ELF-1 (cell line): ENCODE measurements around the gene MRM2.
A peak's percentile ranks its signal among the peaks of the same experiment; 100 is the strongest.

Experiments
- DNase-seq: peaks from one replicate; pipeline ENCODE4 v3.0.0-alpha.2; 2016; ENCODE audit warnings: low read depth, low spot score

MRM2 gene

GRCh38 chr7:2247141-2247995 is 5.4 kb upstream of the MRM2 start:
- peak; percentile 74 for DNase-seq

DNA sequence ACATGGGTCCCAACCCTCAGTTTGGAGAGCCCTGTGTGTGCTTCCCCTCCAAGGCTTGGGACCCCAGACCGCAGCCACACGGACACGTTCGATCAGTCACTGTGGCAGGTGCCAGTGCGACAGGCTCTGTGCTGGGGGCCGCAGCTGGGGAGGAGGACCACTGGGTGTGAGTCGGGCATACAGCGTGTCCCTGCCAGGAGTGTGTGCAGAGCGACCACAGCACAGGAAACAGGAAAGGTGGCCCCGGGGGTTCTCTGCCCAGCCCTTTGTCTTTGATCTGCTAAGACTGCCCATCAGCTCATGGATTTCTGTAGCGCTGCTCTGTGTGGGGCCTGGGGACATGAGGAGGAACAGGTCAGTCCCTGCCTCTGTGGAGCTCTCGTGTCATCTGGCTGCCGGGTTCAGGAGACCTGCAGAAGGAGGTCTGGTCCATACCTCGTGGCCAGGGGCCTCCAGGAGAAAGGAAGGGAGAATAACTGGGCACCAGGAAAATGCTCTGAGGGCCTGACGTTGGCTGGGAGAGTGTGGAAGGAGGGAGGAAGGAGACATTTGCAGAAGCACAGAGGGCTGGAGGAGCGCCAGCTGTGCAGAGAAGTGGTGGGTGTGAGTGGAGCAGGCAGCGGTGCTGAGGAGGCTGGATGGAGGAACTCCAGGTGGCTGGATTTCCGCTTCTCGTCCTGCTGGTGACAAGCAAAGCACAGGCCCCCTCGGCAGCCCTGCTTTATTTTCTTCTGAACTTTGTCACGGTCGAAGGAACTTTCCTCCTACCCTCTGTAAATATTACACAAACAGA is 4.1 kb upstream of the MRM2 start:
- DNase-seq = peak; percentile 62

DNA sequence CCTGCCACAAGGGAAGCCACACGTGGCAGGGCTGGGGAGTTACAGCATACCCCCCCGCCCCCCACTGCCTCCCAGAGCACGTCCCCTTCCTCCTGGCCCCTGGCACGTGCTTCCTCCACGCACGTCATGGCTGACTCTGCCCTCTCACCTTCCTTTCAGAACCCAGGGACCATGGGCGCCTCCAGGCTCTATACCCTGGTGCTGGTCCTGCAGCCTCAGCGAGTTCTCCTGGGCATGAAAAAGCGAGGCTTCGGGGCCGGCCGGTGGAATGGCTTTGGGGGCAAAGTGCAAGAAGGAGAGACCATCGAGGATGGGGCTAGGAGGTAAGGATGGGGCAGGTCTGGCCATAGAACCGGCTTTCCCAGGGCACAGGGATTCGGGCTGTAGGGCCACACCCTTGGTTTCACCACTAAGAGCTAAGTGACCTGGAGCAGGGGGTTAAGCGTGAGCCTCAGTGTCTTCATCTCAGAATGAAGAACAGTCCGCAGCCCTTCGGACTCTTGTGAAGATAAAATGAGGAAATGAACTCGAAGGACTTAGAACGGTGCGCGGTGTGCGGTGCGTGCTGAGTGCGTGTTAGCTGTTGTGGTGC is 2.5 kb upstream of the MRM2 start:
- DNase-seq = no peak

GRCh38 chr7:2243458-2243857 is 1.5 kb upstream of the MRM2 start:
- DNase-seq = no peak

GRCh38 chr7:2242541-2243429 is 780 bp upstream of the MRM2 start:
- peak; percentile 37 for DNase-seq

GRCh38 chr7:2239242-2239641 is 2.8 kb downstream of the MRM2 start:
- DNase-seq = no peak

DNA sequence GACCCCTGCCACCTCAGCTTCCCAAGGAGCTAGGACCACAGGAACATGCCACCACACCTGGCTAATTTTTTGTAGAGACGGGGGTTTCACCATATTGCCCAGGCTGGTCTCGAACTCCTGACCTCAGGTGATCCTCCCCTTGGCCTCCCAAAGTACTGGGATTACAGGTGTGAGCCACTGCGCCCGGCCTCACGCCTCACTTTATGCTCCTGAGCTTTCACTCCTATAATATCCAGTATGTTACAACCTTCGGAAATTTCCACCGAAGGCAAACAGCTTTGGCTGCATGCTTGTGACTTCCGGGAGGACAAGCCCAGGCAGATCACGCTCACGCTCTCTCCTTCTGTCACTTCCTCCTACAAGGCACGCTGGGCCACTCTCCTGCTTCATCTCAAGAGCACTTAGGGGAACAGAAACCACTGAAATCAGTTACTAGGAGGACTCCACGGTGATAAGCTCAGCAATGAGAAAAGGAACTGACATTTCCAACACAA is 4.8 kb downstream of the MRM2 start:
- DNase-seq = no peak

DNA sequence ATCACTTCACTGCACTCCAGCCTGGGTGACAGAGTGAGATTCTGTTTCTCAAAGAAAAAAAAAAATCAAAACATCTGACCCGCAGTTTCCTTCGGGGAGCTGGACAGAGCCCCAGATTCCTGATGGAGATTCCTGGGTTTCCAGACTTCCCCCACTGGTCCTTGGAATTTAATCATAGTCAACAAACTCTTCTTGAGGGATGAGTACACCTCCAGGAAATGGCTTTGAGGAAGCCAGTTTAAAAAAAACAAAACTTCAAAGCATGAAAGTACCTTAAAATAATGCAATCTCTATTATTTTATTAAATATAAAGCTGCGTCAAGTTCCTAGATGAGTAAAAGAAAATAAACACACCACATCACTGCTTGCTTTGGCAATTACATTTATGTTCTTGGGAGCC is 8.1 kb downstream of the MRM2 start:
- no peak for DNase-seq

- peak; percentile 89 for DNase-seq
These were observed 9.1 kb downstream of the MRM2 start, which contains the start of gene MAD1L1 for GRCh38 chr7:2232766-2233520. Gene MAD1L1 (minus strand): TSS chr7:2232945. CDS start chr7:2230133, 2,812 bp downstream.

DNA sequence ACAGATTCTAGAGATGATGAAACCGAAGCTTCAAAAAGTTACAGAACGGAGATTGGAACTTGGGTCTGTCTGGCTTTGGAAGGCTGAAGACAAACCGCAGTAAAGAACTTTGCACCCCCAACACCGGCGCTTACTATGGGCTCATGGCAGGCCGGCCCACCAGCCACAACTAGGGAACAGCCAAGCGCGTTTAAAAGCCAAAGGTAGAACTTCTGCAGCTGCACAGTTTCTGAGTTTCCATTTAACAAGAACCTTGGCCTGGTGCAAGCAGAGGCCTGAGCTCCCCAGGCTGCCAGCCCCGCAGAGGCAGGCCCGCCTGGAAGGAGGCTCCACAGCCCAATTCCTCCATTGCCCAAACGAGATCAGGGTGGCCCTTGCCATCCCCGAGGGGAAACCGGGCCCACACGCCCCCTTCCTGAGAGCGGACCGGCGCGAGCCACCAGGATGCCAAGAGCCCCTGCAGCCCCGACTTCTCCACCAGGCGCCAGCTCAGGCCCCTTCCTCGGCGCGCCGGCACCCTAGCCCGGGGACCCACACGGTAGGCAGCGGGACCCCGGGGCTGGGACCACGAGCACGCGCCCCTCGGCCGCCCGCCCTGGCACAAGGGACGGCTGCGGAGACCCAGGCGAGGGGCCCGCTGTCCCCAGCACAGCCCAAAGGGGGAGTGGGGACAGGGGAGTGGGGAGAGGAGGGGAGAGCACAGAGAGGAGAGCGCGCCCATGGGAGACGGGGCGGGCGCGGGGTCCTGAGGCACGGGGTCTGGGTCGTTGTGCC is 9.8 kb downstream of the MRM2 start:
- peak; percentile 39 for DNase-seq

DNA sequence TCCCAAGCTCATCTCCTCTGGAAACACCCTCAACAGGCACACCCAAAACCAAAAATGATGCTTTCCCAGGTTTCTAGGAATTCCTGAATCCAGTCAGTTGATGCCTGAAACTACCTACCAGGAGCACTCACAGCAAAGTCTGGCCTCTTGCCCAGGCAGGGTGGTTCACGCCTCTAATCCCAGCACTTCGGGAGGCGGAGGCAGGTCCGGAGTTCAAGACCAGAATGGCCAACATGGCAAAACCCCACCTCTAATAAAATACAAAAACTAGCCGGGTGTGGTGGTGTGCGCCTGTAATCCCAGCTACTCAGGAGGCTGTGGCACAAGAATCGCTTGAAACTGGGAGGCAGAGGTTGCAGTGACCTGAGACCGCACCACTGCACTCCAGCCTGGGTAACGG is 11.1 kb downstream of the MRM2 start:
- DNase-seq = no peak

DNA sequence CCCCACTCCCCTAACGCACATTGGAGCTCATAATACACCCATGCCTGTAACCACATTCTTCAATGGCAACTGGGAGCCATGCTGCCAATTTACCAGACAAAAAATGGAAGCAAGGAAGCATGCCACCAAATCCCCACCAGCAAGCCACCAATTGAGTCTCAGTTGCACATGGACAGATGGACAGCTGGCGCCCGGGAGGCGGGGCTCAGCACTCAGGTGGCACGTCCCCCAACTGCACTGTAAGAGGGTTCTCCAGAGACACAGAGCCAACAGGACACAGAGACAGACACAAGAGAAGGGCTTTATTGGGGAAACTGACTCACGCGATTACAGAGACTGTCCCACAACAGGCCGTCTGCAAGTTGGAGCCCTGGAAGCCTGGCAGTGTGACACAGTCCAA is 11.8 kb downstream of the MRM2 start:
- no peak for DNase-seq

DNA sequence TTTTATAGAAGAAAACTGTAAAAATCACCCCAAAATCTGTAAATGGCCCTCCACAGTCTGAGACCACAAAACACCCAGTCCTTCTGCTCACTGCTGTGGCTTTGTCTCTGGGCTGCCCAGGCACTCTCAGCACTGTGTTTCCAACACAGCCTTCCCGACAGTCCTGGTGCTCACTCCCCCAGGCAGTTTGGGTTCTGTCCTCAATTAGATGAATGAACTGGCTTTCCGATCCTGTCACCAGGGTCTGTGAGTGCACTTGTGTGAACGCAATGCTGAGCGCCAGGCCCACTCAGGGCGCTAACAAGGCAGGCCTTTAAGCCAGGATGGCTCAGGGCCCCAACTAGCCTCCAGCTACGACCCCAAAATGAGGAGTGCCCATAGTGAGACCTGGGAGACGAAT is 12.5 kb downstream of the MRM2 start:
- DNase-seq = no peak

DNA sequence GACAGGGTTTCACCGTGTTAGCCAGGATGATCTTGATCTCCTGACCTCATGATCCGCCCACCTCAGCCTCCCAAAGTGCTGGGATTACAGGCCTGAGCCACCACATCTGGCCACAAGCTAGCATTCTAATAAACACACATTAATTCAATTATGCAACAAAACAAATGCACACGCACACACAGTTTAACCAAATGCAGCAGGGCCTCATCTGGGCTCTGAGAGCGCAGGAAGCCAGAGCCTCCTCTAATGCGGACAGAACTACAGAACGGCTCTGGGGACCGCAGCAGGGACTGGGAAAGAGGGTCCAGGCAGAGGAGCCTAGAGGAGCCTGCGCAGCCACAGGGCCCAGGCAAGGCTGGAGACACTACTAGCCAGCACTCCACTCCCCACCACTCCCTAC is 13.1 kb downstream of the MRM2 start:
- DNase-seq = no peak

- no peak for DNase-seq
These were observed 14.3 kb downstream of the MRM2 start for GRCh38 chr7:2227699-2228098.

- DNase-seq = no peak
These were observed 16.2 kb downstream of the MRM2 start for GRCh38 chr7:2225830-2226229.

DNA sequence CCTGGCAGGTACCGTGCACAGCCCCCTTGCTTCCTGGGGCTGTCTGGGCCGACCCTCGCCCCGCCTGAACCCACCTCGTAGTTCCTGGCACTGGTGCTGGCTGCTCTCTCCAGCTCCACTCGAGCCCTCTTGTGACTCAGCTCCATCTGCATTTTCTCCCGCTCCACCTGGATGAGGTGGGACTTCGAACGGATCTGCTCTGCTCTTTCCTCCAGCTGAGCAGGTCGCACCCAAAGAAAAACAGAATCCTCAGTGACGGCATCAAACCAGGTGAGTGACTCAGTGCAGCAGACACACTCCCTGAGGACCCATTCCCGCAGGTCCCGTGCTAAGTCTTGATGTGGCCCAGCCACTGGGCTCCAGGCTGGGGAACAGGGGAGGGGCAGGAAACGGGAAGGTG is 16.7 kb downstream of the MRM2 start:
- DNase-seq = no peak

GRCh38 chr7:2224934-2225333 is 17.1 kb downstream of the MRM2 start:
- DNase-seq = no peak

- DNase-seq = no peak
These were observed 17.5 kb downstream of the MRM2 start for GRCh38 chr7:2224491-2224928.

- DNase-seq = no peak
These were observed 18.7 kb downstream of the MRM2 start for GRCh38 chr7:2223321-2223720.
